GM18867 (cell line): Measurements from ENCODE around the gene UCHL3.

Experiments used
- ATAC-seq: cut with Tn5 transposase; IDR thresholded peaks from one replicate; pipeline ENCODE4 v1.9.1; 2021; ENCODE audit warnings: mild to moderate bottlenecking, moderate library complexity; ENCODE audit not compliant: unreplicated experiment

UCHL3 gene

DNA sequence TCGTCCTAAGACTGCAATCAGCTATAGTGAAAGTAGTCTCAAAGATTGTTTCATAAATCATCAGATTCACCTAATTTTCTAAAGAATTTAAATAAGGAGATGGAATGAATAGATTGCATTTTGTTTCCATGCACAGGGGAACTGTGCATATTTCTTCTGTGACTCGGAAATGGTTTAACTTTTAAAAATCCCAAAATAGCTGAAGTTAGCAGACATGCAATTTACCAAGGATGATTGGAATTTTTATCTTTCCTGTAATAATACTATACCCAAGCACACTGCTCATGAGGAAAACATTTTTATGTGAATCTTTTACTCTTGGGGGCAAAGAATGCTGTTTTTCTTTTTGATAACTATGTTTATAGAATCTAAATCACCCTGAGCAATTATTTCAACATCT, 71.6 kb downstream of the UCHL3 start:
- ATAC-seq = no peak

DNA sequence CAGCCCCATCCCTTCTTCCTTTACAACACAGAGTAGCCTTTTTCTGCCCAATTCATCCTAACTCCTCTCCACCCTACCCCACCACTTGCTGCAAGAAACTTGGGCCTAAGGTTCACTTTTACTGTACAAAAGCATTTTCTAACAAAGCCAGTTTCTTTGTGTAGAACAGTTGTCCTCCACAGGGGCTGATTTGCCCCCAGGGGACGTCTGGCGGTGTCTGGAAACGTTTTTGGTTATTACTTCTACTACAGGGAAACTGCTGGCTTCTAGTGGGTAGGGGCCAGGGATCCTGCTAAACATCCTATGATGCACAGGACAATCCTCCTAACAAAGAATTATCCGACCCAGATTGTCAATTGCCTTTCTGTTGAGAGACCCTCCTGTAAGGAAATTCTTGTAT, 79.2 kb downstream of the UCHL3 start:
- no peak for ATAC-seq

DNA sequence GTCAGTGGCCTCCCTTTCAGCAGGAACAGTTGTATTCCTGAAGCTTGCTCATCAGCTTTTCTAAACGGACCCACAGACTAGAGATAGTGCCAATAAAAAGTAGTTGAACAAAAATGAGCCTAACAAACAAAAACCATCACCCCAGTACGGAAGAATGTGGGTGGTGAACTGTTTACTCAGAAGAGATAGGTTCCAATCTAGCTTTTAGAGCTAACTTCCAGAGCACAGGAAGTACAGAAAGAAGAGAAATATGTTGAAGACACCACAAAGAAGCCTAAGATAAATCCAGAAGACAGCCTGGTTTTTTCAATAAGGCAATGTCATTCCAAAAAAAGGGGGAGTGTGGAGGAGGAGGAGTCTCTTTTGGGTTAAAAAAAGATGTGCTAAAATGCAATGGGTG, 83.7 kb downstream of the UCHL3 start:
- no peak for ATAC-seq

DNA sequence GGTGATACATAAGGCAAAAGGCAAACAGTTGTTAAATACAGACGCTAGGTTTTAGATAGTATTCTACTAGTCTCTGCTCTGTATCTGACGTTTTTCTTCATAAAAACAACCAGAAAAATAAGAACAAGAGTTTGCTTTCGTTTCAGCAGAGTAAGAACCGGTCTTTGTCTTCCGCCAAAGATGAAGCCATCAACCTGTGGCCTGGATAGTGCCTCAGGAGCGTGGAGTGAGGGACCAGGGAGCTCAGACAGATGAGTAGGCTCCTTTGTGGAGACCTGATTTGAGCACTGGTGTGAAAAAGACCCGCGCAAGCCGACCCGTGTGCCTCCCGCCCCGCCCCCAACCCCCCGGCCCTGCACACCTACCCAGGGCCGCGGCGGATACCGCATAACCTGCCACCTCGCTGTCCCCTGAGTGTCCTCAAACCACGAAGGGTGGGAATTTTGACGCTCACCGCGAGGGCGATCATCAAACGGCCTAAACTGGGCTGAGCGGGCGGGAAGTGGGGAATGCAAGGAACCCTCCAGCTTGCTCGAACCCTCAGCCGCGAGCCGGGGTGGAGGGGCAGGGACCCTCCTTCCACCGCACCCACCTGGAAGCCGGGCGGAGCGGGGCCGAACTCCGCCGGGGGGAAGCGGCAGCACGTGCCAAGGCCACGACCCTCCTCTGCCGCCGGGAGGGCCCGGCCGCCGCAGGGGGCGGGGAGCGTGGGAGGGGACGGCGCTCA, 85.7 kb downstream of the UCHL3 start:
- ATAC-seq = no peak

DNA sequence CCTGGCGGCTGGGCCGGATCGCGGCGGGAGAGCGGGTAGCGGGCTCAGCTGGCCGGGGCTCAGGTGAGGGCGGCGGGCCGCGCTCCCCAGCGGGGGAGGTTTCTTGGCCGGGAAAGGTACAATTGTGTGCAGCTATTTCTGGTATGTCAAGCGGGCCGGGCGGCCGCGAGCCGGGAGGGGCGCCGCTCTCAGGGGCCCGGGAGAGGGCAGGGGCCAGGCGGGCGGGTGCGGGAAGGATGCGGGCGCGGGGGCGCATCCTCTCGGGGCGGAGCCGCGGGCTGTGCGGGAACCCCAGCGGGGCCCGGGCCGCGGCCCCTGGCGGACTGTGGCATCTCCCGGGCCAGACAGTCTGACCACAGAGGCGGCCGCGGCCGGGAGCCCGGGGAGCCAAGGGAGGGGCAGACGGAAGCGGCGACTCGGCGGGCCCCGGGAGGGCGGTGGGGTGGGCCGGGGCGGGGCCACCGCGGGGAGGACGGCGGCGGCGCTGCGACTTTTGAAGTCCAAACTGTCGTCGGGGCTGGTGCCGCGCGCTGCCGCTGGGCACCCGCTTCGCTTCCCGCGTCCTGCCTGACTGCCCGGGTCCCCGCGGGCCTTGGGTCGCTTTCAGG, 86.3 kb downstream of the UCHL3 start, which contains the start of gene LMO7:
LMO7 (plus strand) TSS at position 503 of the 608 bp plus-strand sequence. CDS start 328 bp downstream, outside the sequence.
- peak; percentile 70 for ATAC-seq

DNA sequence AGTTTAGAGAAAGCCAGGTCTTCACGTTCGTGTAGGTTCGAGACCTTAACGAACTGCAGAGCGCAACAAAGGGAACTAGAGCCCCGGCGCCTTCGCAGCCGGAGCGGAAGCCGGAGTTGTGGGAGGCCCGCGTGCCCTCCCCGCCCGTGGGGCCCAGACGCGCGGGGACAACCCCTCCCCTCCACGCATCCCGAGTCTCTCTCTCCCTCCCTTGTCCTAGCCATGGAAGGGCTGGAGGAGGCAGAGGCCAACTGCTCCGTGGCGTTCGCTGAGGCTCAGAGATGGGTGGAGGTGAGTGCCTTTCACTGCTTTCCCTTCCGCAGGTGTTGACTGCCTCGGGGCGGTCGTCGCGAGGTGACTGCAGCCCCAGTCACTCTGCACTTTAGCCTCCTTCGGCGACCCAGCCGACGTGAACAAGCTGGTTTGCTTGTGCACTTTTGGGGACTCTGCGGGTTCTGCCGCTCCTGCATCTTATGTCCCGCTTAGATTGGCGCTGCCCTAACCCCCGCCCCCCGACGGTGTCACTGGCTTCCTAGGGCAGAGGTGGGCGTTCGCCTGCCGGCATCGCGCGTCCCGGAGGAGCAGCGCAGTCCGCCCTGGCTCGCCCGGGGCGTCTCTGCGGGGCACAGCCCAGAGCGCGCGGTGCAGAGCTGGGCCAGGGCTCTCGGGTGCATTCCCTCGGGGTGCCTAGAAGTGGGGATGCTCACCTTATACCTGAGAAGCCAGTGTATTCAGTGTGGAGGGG, 87.0 kb downstream of the UCHL3 start:
- ATAC-seq = peak; percentile 61

DNA sequence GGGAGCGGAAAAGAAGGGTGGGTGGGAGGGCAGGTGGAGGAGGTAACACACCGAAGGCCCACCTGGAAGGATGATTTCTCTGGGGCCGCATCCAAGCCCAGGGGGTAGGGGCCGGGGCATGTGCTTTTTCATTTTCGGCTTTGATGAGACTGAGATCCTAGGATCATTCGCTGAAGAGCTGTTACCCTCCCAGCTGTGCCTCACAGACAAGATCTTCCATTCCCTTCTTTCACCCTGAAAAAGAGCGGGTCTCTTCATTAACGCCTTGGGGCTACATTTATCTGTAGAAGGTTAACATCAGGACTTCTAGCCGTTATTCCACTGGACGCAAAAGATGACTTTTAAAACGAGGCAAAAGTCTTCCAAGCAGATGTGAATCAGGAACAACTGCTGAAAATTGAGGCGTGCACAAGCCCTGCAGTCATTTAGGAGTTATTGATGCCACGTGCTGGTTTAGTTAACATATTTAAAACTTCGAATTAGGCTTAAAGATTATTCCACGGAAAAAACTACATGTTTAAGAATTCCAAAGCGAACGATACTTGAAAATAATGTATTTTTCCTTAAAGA, 87.7 kb downstream of the UCHL3 start:
- ATAC-seq = no peak

DNA sequence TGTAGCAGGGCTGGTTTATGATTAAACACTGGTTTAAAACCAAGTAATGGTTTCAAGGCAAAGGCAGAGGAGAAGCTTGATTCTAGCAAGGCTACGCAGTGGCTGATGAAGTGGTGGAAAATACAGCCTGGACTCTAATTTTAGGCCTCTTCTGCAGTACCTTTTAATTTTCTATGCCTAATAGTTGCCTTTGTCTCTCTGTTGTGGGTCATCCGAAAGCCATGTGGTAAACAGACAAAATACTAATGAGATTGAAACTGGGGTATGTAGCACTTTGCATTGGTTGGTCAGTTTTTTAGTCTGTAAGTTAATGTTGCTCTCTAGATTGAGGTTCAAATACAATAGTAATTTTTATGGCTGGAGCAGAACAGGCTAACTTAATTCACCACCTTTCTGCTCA, 89.9 kb downstream of the UCHL3 start:
- no peak for ATAC-seq

DNA sequence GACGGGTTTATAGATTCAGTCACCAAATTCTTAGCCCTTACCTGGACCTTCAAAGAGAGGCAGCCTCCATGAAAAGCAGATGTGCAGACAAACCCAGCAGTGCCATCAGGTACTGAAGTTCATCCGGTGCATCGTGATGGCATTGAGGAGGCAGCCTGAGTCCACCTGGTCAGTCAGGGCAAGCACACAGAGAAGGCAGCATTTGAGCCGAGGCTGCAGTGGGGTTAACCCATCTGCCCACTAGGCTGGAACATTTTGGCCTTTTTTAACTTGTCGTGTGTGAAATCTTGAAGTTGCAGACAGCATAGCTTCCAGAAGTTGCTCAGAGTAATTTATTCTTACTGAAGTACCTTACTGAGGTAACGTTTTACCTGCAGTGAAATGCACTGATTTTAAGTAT, 91.4 kb downstream of the UCHL3 start:
- ATAC-seq = no peak

DNA sequence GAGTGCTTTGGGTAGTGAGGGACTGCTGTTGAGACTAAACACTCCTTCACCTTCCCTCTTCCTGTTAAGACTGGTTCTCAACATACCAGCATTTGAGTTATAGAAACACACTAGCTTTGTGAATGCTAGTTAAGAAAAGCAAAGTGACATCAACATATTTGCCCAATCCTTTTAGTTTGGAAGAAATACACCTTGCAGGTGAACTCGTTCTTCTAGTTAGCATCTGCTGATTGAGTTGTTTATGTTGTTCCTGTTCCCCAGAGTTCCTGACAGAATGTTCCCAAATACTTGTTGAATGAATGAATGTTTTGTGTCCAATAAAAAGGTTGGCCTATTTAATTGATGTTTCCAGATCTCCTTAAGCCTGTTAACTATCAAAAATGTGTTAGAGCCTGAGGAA, 93.6 kb downstream of the UCHL3 start:
- no peak for ATAC-seq

DNA sequence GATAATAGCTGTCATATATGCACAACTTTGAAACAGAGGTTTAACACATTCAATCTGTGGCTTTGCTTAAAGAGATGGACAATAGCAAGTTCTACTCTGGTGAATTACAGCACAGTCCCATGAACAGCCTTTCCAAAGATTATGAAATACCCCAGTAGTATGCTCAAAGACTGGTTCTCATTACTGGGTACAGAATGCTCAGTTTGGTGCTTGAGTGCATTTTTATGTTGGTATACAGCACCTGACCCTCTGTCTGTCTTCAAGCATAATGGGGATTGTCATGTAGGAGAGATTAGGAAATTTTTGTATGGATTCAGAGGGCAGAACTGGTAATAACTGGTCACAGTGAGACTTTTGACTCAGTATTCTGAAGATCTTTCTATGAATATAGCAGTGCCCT, 94.1 kb downstream of the UCHL3 start:
- ATAC-seq = no peak

DNA sequence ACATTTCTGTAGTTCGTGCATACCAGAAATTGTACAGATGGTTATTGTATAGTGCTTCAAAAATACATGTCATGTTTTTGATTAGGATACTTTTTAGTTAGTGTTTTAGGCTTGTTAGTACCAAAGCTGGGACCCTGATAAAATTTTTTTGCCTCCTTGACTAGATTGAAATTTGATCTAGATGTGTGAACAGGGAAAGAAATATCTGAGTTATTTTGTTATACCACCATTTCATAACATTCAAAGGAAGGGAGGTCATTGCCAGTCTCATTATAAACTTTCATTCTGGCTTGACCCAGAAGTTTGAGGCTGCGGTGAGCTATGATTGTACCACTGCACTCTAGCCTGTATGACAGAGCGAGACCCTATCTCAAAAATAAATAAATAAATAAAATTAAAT, 95.5 kb downstream of the UCHL3 start:
- no peak for ATAC-seq

DNA sequence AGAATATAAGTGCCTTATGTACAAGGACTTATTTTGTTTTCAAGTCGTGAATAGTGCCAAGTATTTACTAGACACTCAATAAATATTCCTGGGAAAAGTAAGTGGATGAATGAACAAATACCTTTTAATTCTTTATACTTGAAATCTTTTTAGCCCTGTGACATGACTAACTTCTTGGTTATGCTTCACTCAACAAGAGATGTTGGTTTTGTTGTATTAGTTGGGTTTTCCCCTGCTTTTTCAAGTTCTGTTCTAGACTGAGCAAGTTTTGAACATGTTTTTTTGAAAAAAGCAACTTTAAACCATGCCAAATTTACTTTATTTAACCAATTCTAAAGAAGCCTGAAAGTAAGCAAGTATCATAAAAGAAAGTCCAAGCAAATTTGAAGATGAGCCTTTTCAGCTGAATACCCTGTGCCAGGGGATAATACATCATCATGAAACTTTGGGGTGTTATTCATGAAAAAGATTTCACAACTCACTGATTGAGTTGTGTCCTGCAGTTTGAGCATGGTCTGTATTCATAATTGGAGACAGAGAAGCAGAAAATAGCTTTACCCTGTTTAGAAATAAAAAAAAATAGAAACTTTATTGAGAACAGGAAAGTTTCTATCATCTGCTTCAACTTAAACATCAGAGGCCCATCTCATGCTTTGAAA, 97.7 kb downstream of the UCHL3 start:
- peak; percentile 85 for ATAC-seq

DNA sequence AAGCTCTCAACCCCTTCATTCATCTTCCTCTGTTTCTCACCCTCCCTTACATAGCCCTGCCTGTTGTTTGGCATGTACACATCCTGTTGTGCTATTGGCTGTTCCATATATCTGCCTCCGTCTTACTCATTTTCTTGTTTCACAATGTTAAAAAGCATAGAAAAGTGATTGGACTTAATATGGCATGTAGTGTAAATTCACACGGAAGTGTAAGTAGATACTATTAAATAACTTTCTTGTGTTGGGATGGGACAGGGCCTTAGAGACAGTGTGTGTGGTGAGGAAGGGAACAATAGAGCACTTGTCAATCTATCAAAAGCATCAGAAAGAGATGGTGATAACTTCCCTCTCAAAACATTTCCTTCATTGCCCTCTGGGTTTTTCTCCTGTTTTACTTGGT, 98.9 kb downstream of the UCHL3 start:
- ATAC-seq = no peak

DNA sequence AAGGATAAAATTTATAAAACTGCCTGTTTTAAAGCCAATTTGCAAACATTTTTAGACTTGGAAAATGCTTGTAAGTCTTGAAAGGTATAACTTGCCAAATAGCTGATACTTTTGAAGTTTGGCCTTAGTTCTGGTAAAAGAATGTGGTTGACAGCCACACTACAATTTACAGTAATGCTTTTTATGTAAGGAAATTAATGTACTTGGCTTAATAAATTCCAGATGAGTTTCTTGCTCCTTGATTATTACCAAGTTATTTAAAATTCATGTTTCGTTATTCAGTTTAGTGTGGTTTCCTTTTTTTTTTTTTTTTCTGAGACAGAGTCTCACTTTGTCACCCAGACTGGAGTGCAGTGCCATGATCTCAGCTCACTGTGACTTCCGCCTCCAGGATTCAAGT, 101.4 kb downstream of the UCHL3 start:
- ATAC-seq = no peak

DNA sequence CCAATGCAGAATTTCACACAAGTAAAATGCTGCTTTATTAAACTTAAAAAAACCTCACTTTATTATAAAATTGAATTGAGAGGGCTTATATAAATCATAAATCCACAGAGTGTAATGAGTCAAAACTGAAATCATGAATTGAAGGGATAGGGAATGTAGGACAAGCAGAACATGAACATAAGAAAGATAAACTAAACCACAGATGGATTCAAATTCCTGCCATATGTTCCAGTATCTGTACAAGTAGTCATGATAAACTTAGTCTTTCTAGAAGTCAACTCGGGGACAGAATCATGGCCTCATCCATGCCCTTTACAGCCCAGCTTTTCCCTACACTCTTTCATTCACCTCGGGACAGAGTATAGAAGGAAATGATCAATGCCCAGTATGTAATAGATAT, 103.1 kb downstream of the UCHL3 start:
- ATAC-seq = no peak
